SKM-1 (cell line): ENCODE measurements around the gene ENAH.
A peak's percentile ranks its signal among the peaks of the same experiment; 100 is the strongest.
"Not testable (repeated sequence)": the region's sequence is repeated elsewhere in the genome, so short reads cannot be mapped to it uniquely, and the experiment has no call there.

Experiments used
- DNase-seq: peaks from one replicate; lab custom pipeline; 2025; ENCODE audit not compliant: unreplicated experiment; lab: John Stamatoyannopoulos, UW

ENAH gene

DNA sequence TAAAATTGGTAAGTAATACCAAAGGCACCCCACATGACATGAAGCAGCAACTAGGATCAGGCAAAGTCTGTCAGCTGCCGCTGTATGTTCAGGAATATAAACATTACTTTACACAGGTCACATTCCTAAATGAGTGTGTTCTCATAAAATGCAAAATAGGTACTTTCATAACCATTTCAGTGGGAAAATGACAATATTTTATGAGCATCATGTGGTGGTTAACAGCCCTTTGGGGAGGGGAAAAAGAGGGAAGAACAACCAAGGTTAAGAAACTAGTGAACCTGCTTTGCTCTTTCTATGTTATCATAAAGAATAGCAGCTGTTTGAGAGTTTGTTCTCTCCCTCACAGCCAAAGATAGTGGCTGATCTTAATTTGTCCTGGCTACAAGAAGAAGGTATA is 119.7 kb downstream of the ENAH start:
- no peak for DNase-seq

- no peak for DNase-seq
Observed at GRCh38 chr1:225532240-225532944, 120.5 kb downstream of the ENAH start.

DNA sequence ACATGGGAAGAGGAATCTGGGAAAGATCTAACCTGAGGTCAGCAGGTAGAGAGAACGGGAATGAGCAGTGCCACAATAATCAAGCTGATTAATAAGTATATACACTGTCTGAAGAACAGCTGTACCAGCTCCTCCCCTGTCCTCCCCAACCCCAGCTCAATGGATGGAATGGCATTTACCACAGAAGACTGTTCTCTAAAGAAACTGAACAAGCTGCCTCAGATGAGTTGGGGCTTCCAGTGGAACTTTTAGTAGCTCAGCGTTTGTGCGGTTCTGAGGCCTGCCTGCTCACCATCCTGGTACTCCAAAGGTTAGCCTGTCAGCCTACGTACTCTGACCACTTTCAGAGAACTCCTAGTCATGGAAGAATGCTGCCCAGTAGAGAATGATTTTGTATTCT is 123.2 kb downstream of the ENAH start:
- no peak for DNase-seq

- no peak for DNase-seq
Observed at GRCh38 chr1:225527575-225527974, 125.3 kb downstream of the ENAH start.

DNA sequence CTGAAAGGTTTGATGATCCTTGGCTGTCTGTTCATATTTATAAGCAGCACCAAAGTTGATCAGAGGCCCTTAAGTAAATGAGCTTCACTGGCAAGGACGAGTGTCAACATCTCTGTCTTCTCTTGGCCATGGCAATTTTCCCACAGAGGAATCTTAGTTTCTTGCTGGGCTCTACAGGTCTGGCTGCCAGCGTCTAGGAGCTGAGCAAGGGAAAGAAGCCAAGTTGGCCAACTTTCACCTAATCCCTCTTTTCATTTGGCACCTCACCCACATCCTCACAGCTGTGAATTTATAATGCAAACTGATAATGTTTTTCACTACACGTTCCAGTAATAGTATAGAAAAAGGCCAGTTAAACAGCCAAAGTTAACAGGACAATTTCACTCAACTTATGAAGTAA is 126.0 kb downstream of the ENAH start:
- no peak for DNase-seq

GRCh38 chr1:225525377-225525776 is 127.5 kb downstream of the ENAH start:
- DNase-seq, result no peak

- DNase-seq, result no peak
Observed at GRCh38 chr1:225524570-225524969, 128.4 kb downstream of the ENAH start.

DNA sequence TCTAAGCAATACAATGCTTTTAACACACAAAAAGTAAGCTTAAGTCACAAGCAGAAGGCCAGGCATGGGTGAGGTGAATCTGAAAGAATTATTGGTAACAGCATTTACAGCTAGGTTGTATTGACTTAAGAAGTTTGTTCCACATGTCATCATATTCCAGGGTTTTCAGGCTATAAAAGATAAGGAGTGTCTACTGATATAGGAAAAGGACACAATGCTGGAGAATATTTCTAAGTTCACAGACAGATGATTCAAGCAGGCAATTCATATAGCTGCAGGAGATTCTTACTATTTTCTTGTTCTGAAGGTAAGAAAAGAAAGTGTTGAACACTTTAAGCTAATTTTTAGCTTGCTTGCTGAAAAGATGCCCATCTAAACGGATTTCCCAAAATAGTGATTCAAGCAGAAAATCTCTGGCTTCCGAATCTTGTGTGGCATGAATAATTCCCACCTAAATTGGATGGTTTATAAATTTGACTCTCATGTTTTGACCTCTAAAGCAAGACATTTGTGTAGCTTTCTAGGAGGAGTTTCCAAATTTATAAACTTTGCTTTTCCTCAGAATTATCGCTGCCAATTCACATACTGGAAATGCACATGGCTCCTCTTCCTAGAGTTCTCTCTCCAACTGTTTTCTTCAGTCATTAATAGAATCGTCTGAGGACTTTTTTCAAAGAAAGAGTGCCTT is 129.5 kb downstream of the ENAH start:
- DNase-seq, result no peak

GRCh38 chr1:225522588-225523262 is 130.2 kb downstream of the ENAH start:
- no peak for DNase-seq

DNA sequence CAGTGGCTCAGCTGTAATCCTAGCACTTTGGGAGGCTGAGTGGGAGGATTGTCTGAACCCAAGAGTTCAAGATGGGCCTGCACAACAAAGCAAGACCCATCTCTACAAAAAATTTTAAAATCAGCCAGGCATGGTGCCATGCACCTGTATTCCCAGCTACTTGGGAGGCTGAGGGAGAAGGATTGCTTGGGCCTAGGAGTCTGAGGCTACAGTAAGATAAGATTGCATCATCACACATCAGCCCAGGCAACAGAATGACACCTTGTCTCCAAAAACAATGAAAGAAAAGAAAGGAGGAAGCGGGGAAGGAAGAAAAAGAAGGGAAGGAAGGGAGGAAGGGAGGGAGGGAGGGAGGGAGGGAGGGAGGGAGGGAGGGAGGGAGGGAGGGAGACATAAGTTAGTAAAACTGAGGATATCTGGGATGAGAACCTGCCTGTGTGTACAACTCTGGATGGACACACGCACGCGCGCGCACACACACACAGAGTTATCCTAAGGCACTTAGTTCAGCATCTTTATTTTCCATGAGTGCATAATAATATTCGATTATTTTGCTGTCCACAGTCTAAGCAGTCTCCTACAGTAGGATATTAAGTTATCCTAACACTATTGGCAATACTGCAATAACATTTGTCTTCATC is 132.2 kb downstream of the ENAH start:
- no peak for DNase-seq

GRCh38 chr1:225519166-225519863 is 133.6 kb downstream of the ENAH start:
- DNase-seq, result no peak

- DNase-seq, result peak; percentile 57
Observed at GRCh38 chr1:225517697-225518096, 135.2 kb downstream of the ENAH start.

- no peak for DNase-seq
Observed at GRCh38 chr1:225517221-225517620, 135.7 kb downstream of the ENAH start.

DNA sequence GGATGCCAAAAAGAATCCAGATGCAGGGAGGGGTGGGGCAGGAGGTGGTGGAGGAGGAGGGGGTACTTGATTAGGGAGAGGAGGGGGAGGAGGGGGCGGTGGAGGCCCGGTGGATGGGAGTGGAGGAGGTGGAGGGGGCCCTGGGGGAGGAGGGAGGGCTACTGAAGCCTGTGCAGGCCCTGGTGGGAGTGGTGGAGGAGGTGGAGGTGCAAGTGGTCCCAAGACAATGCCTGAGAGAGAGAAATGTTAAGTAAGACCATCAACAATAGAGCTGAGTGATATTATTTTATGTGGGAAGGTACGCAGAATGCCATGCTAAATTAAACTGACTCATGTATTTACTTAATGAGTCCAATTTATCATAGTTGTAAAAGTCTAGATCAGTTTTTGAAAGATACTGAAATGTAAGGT is 138.2 kb downstream of the ENAH start:
- DNase-seq, result no peak

GRCh38 chr1:225513576-225513975 is 139.3 kb downstream of the ENAH start:
- not testable (repeated sequence) for DNase-seq

- no peak for DNase-seq
Observed at GRCh38 chr1:225511828-225512381, 141.0 kb downstream of the ENAH start.

DNA sequence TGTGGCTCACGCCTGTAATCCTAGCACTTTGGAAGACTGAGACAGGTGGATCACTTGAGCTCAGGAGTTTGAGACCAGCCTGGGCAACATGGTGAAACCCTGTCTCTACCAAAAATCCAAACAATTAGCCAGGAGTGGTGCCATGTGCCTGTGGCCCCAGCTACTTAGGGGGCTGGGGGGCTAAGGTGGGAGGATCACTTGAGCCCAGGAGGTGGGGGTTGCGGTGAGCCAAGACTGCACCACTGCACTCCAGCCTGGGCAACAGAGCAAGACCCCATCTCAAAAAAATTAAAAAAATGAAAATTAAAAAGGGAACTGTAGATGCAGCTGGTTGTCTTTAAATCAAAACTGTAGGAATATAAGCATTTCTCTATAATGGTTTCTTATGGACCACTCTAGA is 142.2 kb downstream of the ENAH start:
- not testable (repeated sequence) for DNase-seq

GRCh38 chr1:225509770-225510169 is 143.2 kb downstream of the ENAH start:
- DNase-seq, result no peak

DNA sequence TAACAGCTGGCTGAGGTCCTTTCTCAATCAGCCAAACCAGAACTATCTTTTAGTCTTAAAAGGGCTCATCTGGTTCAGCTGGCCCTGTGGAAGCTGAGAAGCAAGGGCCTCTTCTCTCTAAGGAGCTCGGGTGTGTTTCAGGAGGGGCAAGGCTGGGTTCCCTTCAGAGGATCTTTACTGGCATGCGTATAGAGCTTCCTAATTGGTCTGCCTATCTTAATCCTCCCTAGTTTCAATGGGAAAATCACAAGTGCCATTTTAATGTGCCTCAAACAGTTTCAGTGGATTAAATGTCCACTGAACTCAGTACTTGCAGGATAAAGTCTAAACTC is 143.6 kb downstream of the ENAH start:
- no peak for DNase-seq

DNA sequence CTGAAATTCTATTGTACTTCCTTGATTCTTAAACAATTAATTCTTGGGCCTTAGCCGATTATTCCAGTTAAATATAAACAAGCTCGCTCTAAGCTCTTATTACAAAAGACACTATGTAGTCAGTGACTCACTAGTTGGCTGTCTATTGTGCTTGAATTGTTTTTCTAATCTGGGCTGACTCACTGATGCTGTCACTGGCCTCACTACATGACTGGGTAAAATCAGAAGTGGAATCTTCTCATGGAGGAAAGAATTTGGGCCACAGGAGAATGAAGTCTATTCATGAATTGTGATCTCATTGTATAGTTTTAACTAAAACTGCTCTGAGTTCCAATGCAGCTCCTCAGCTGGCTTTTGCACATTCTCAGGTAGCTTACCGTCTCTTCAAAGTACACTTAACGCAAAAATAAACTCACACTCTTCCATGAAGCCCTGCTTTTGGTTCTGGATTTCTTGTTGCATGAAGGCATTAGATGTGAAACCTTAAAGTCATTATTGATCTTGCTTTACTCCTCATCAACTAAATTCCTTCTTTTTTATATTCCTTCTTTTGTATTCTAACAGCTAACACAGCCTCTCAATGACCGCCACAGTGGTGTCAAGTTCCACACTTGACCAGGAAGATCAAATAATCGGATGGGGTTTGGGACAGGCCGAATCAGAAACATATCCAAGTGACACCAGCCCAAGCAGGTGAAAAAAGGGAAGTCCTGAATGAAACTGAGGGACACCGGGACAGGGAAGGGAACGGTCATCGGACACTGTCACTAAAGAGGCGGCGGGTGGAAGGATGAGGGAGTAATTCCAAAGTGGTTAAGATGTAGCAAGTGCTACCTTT is 144.2 kb downstream of the ENAH start:
- no peak for DNase-seq
